ENCODE results near the gene CD44.

- TF ChIP-seq CTCF (IDR thresholded peaks at IDR 0.05) (no peak), POLR2A (IDR thresholded peaks at IDR 0.05) (no peak)
These were observed 30.8 kb downstream of the CD44 start for GRCh38 chr11:35169754-35170153.

Data from thyroid gland (tissue), 4 donors.